H4 (cell line): Measurements from ENCODE around the gene ZBBX. TPM values are rescaled to one million over a fixed set of nuclear protein-coding genes. Genes with fewer than 3 reads are reported as not detected.
"Not testable (repeated sequence)": the region's sequence is repeated elsewhere in the genome, so short reads cannot be mapped to it uniquely, and the experiment has no call there.

Experiments
- DNase-seq: peaks from one replicate; pipeline ENCODE4 v3.0.0-alpha.2; 2015; ENCODE audit warnings: low spot score
- total RNA-seq: library from RNA; depleted of rRNA; stranded (reverse); fragments of >200 nt; shearing (Covaris generic); gene quantifications from 2 replicates; pipeline ENCODE4 v1.2.3, GENCODE V29; 2014; rRNA removed

Gene ZBBX
- 1.0 TPM in 1 of 2 replicates, not detected in the other for total RNA-seq

- peak; percentile 86 for DNase-seq
These were observed at the start of gene ZBBX for GRCh38 chr3:167380004-167380689. TSS of gene ZBBX (minus strand) at chr3:167380297. CDS start at chr3:167372901, 7,396 bp downstream.

- DNase-seq: not testable (repeated sequence)
These were observed 46.9 kb upstream of the ZBBX start for GRCh38 chr3:167426962-167427361.

GRCh38 chr3:167422396-167422795, 42.3 kb upstream of the ZBBX start:
- not testable (repeated sequence) for DNase-seq

GRCh38 chr3:167409611-167410010, 29.5 kb upstream of the ZBBX start:
- no peak for DNase-seq

GRCh38 chr3:167406876-167407492, 26.9 kb upstream of the ZBBX start:
- DNase-seq: peak; percentile 84

- no peak for DNase-seq
These were observed 17.7 kb upstream of the ZBBX start for GRCh38 chr3:167397826-167398225.

GRCh38 chr3:167396075-167396474, 16.0 kb upstream of the ZBBX start:
- DNase-seq: no peak

- no peak for DNase-seq
These were observed 13.9 kb upstream of the ZBBX start for GRCh38 chr3:167394003-167394402.

- no peak for DNase-seq
These were observed 2.1 kb upstream of the ZBBX start for GRCh38 chr3:167382155-167382554.

- DNase-seq: no peak
These were observed 4.6 kb downstream of the ZBBX start for GRCh38 chr3:167375478-167375877.

- no peak for DNase-seq
These were observed 8.0 kb downstream of the ZBBX start for GRCh38 chr3:167372138-167372537.

GRCh38 chr3:167361948-167362347, 18.1 kb downstream of the ZBBX start:
- DNase-seq: no peak

GRCh38 chr3:167361306-167361705, 18.8 kb downstream of the ZBBX start:
- no peak for DNase-seq

GRCh38 chr3:167355446-167355845, 24.7 kb downstream of the ZBBX start:
- DNase-seq: no peak

- no peak for DNase-seq
These were observed 25.3 kb downstream of the ZBBX start for GRCh38 chr3:167354751-167355150.

GRCh38 chr3:167350245-167350862, 29.7 kb downstream of the ZBBX start:
- DNase-seq: peak; percentile 18

- DNase-seq: no peak
These were observed 33.9 kb downstream of the ZBBX start for GRCh38 chr3:167346171-167346570.

GRCh38 chr3:167330993-167331785, 48.9 kb downstream of the ZBBX start:
- DNase-seq: no peak

GRCh38 chr3:167323572-167323971, 56.5 kb downstream of the ZBBX start:
- DNase-seq: no peak

- DNase-seq: no peak
These were observed 61.0 kb downstream of the ZBBX start for GRCh38 chr3:167318996-167319615.

- DNase-seq: no peak
These were observed 61.8 kb downstream of the ZBBX start for GRCh38 chr3:167318306-167318705.

GRCh38 chr3:167306319-167306718, 73.8 kb downstream of the ZBBX start:
- DNase-seq: no peak
